Testis (tissue), 3 donors: ENCODE measurements around the gene MRPL20. TPM values are rescaled to one million over a fixed set of nuclear protein-coding genes. Genes with fewer than 3 reads are reported as not detected.
"Not testable (repeated sequence)": the region's sequence is repeated elsewhere in the genome, so short reads cannot be mapped to it uniquely, and the experiment has no call there.

Experiments
- DNase-seq: peaks from one replicate; pipeline ENCODE4 v3.0.0-alpha.2; 2019
- H3K27ac ChIP-seq, 2 donors: fragments of 200-600 bp; sonication (generic); one replicate each; pipeline ENCODE4 v1.5.1; 2019
- H3K27me3 ChIP-seq: fragments of 200-600 bp; sonication (generic); one replicate; pipeline ENCODE4 v1.5.1; 2019
- H3K36me3 ChIP-seq: fragments of 200-600 bp; sonication (generic); one replicate; pipeline ENCODE4 v1.5.1; 2017; ENCODE audit warnings: low read depth; ENCODE audit errors: missing control alignments
- H3K4me1 ChIP-seq: fragments of 200-600 bp; sonication (generic); one replicate; pipeline ENCODE4 v1.5.1; 2019
- H3K4me3 ChIP-seq, 2 donors: fragments of 200-600 bp; sonication (generic); one replicate each; pipeline ENCODE4 v1.5.1; 2017 to 2019
- H3K9me3 ChIP-seq: fragments of 200-600 bp; sonication (generic); one replicate; pipeline ENCODE4 v1.5.1; 2017
- POLR2A ChIP-seq: fragments of 450-650 bp; IDR thresholded peaks from one replicate; pipeline ENCODE4 v1.6.1; 2017; ENCODE audit warnings: antibody characterized with exemption, mild to moderate bottlenecking, moderate library complexity
- WGBS, 2 donors: methylation state at CpG; one replicate each; pipeline ENCODE4 v1.1.5; 2018; 5-methylcytosine and 5-hydroxymethylcytosine counted together
- intact Hi-C: fragments of 100-400 bp; cut with DNase I; formaldehyde crosslinking; loops from one replicate; pipeline ENCODE4 v1.15.1; 2023; ENCODE audit warnings: low total_unique reads
- polyA plus RNA-seq: library from polyadenylated mRNA; stranded (reverse); fragments of 350-450 nt; fragmentation: Illumina TruSeq; extraction: RNeasy Lipid Tissue Mini Kit (QIAGEN cat#74804); gene quantifications from one replicate; pipeline ENCODE4 v1.2.3, GENCODE V29; 2014; ENCODE audit warnings: low read depth, low replicate concordance; ENCODE audit not compliant: insufficient read depth
- total RNA-seq, 2 donors: library from RNA; depleted of rRNA; stranded (reverse); fragments of >200 nt; gene quantifications; one replicate each; pipeline ENCODE4 v1.2.3, GENCODE V29; 2016
- TF ChIP-seq, protein P1 (sequence below), 3 experiments: fragments of 450-650 bp in 2 of 3; fragments of 200-600 bp in 1 of 3; sonication (generic) in 1 of 3; IDR thresholded peaks; one replicate each; pipeline ENCODE4 v1.5.1; 2016 to 2019; ENCODE audit warnings: antibody characterized with exemption in 3 of 3, mild to moderate bottlenecking in 2 of 3, moderate library complexity in 1 of 3

The MRPL20 gene
- total and polyA plus RNA-seq, 3 donors from 2014 or later = 104 to 123 (median 110) TPM

DNA sequence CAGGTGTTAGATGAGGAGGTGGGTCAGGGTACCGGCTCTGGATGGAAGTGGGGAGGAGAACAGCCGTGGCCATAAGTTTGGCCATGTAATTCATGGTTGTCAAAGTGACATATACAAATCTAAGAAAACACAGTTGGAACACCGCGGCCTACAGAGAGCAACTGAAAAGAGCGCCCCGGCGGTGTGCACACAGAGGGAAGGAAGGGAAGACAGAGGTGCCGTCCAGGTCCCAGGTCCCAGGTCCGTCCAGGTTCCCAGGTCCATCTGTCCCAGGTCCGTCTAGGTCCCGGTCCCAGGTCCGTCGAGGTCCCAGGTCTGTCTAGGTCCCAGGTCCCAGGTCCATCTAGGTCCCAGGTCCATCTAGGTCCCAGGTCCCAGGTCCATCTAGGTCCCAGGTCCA lies 4.5 kb upstream of the MRPL20 start:
- intact Hi-C loops = no loop called here
- H3K36me3 ChIP-seq = no peaks in the 10 kb centered on the region
- H3K27ac ChIP-seq = no peak overlapping the region
- WGBS, 2 donors = 95 to 97% methylated on average over 10 to 13 of the region's 13 CpGs
- H3K4me3 ChIP-seq = no peak overlapping the region
- H3K27me3 ChIP-seq = no peaks in the 10 kb centered on the region
- DNase-seq = no peak
- TF ChIP-seq POLR2A = no peak
- TF ChIP-seq, protein P1, sequence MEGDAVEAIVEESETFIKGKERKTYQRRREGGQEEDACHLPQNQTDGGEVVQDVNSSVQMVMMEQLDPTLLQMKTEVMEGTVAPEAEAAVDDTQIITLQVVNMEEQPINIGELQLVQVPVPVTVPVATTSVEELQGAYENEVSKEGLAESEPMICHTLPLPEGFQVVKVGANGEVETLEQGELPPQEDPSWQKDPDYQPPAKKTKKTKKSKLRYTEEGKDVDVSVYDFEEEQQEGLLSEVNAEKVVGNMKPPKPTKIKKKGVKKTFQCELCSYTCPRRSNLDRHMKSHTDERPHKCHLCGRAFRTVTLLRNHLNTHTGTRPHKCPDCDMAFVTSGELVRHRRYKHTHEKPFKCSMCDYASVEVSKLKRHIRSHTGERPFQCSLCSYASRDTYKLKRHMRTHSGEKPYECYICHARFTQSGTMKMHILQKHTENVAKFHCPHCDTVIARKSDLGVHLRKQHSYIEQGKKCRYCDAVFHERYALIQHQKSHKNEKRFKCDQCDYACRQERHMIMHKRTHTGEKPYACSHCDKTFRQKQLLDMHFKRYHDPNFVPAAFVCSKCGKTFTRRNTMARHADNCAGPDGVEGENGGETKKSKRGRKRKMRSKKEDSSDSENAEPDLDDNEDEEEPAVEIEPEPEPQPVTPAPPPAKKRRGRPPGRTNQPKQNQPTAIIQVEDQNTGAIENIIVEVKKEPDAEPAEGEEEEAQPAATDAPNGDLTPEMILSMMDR (IDR thresholded peaks at IDR 0.05) = no peak
- H3K4me1 ChIP-seq = peaks cover 3% of the 10 kb centered on the region
- H3K9me3 ChIP-seq = no peaks in the 10 kb centered on the region

DNA sequence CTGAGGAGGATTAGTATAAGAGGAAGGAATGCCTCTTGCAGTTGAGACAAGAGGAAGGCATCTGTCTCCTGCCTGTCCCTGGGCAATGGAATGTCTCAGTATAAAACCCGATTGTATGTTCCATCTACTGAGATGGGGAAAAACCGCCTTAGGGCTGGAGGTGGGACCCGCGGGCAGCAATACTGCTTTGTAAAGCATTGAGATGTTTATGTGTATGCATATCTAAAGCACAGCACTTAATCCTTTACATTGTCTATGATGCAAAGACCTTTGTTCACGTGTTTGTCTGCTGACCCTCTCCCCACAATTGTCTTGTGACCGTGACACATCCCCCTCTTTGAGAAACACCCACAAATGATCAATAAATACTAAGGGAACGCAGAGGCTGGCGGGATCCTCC lies 3.1 kb upstream of the MRPL20 start:
- H3K4me3 ChIP-seq, intact Hi-C loops, H3K9me3 ChIP-seq, H3K27me3 ChIP-seq, DNase-seq, H3K27ac ChIP-seq, H3K36me3 ChIP-seq: not testable (repeated sequence)
- peaks cover 14% of the 10 kb centered on the region for H3K4me1 ChIP-seq
- WGBS, 2 donors = 67 to 70% methylated on average over 8 of the region's 8 CpGs

DNA sequence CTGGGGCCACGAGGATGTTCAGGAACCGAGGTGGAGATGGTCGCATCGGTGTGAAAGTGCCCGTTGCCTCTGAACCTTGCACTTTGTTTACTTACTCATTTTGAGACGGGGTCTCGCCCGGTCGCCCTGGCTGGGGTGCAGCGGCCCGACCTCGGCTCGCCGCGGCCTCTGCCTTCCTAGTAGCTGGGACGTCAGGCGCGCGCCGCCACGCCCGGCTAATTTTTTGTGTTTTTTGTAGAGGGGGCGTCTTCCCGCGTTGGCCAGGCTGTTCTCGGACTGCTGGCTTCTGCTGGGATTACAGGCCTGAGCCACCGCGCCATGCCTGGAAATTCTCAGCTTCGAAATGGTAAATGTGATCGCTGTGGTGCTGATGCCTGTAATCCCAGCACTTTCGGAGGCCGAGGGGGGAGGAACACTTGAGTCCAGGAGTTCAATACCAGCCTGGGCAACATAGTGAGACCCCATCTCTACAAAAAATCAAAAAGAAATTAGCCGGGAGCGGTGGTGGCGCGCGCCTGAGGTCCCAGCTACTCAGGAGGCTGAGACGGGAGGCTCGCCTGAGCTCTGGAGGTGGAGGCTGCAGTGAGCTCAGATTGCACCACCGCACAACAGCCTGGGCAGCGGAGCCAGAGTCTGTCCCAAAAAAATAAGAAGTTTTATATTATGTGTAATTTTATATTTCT lies 684 bp upstream of the MRPL20 start:
- intact Hi-C loops = no loop called here
- 8 to 10% methylated on average over 36 to 40 of the region's 41 CpGs for WGBS, 2 donors
- Histone ChIP-seq H3K9me3 (no peaks in the 10 kb centered on the region), H3K27ac (peak overlapping the region; percentile 74 to 86), H3K36me3 (no peaks in the 10 kb centered on the region), H3K4me3 (peak overlapping the region; percentile 95 to 98), H3K27me3 (no peaks in the 10 kb centered on the region), H3K4me1 (peaks cover 14% of the 10 kb centered on the region)
- DNase-seq = no peak
- TF ChIP-seq, protein P1 (IDR thresholded peaks at IDR 0.05) = no peak
- no peak for TF ChIP-seq POLR2A

DNA sequence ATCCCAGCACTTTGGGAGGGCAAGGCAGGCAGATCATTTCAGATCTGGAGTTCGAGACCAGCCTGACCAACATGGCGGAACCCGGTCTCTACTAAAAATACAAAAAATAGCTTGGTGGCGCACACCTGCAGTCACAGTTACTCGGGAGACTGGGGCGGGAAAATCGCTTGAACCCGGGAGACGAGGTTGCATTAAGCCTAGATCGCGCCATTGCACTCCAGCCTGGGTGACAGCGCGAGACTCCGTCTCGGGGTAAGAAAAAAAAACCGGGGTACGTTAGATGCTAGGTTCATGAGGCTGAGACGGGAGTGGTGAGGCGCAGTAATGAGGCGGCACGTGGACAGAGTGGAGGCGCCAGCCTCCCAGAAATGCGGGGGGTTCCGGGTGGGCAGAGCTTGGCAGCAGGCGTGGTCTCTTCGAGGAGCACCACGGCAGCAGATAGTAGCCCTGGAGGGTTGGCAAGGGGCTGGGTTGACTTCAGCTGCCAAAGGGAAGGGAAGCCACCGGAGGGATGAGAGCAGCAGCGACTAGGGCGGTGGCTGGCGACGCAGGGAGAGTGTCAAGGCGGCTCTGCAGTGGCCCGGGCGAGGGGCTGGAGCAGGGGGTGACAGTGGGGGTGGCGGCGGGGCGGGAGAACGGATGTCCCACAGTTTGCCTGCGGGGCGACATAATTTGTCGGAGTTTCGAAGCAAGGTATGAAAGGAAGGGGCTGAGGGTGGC lies 832 bp downstream of the MRPL20 start:
- intact Hi-C loops = no loop called here
- DNase-seq = no peak
- peak overlapping the region; percentile 74 to 86 for H3K27ac ChIP-seq
- H3K9me3 ChIP-seq = no peaks in the 10 kb centered on the region
- 19 to 31% methylated on average over 42 to 43 of the region's 43 CpGs for WGBS, 2 donors
- peak overlapping the region; percentile 95 to 98 for H3K4me3 ChIP-seq
- TF ChIP-seq, protein P1 (IDR thresholded peaks at IDR 0.05) = no peak
- no peak for TF ChIP-seq POLR2A
- no peaks in the 10 kb centered on the region for H3K27me3 ChIP-seq
- H3K4me1 ChIP-seq = peaks cover 14% of the 10 kb centered on the region
- no peaks in the 10 kb centered on the region for H3K36me3 ChIP-seq

DNA sequence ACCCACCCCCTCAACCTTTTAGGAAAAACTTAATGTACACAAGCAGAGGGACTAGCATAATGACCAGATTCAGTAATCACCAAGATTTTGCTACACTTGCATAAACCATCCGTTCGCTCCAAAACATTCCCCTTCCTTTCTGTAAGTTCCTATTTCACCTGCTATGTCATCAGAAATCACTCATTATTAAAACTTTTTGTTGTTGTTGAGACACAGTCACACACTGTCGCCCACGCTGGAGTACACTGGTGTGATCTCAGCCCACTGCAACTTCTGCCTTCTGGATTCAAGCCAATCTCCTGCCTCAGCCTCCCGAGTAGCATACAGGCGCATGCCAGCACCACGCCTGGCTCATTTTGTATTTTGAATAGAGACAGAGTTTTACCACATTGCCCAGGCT lies 3.4 kb downstream of the MRPL20 start:
- Histone ChIP-seq H3K9me3 (no peaks in the 10 kb centered on the region), H3K36me3 (no peaks in the 10 kb centered on the region), H3K27me3 (no peaks in the 10 kb centered on the region), H3K4me1 (peaks cover 21% of the 10 kb centered on the region), H3K27ac (no peak overlapping the region), H3K4me3 (no peak overlapping the region)
- intact Hi-C loops = no loop called here
- WGBS, 2 donors = 75 to 81% methylated on average over 7 of the region's 7 CpGs
- TF ChIP-seq, protein P1 (IDR thresholded peaks at IDR 0.05) = no peak
- TF ChIP-seq POLR2A = no peak
- DNase-seq = no peak

DNA sequence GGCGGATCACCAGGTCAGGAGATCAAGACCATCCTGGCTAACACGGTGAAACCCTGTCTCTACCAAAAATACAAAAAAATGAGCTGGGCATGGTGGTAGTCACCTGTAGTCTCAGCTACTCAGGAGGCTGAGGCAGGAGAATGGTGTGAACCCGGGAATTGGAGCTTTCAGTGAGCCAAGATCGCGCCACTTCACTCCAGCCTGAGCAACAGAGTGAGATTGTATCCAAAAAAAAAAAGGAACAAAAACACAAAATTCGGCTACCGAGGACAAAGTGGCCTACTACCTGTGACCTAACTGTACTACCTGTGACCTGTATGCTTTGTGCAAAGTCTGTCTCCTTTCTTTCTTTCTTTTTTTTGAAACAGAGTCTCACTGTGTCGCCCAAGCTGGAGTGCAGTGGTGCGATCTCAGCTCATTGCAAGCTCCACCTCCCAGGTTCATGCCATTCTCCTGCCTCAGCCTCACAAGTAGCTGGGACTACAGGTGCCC lies 4.1 kb downstream of the MRPL20 start:
- H3K27ac ChIP-seq, H3K4me3 ChIP-seq, intact Hi-C loops, H3K9me3 ChIP-seq, DNase-seq, H3K36me3 ChIP-seq, H3K27me3 ChIP-seq: not testable (repeated sequence)
- 79 to 83% methylated on average over 9 of the region's 9 CpGs for WGBS, 2 donors
- H3K4me1 ChIP-seq = peaks cover 23% of the 10 kb centered on the region
